ENCODE measurements around the gene DUSP1.

Gene DUSP1

GRCh38 chr5:172744123-172745104 lies 26.6 kb downstream of the DUSP1 start:
- FAIRE-seq, result no peak
- TF ChIP-seq POLR2AphosphoS5 (IDR thresholded peaks at IDR 0.05; ENCODE audit: low read depth, low read length) (no peak), POU2F2 (IDR thresholded peaks at IDR 0.05; ENCODE audit: low read depth, low read length) (no peak), SPI1 (IDR thresholded peaks at IDR 0.05; ENCODE audit: low read depth, low read length) (no peak), POLR2A (IDR thresholded peaks at IDR 0.05; ENCODE audit: low read depth, low read length) (no peak), TAF1 (IDR thresholded peaks at IDR 0.05; ENCODE audit: low read depth, low read length) (no peak), PAX5 (IDR thresholded peaks at IDR 0.05; ENCODE audit: insufficient read depth, low read length, severe bottlenecking) (no peak)
- no peak for DNase-seq (ENCODE audit: insufficient read length, low spot score)

GRCh38 chr5:172743112-172743959 lies 27.7 kb downstream of the DUSP1 start:
- FAIRE-seq, result no peak
- DNase-seq (ENCODE audit: insufficient read length, low spot score), result no peak
- TF ChIP-seq SPI1 (IDR thresholded peaks at IDR 0.05; ENCODE audit: low read depth, low read length) (no peak), POU2F2 (IDR thresholded peaks at IDR 0.05; ENCODE audit: low read depth, low read length) (no peak), PAX5 (IDR thresholded peaks at IDR 0.05; ENCODE audit: insufficient read depth, low read length, severe bottlenecking) (no peak), POLR2AphosphoS5 (IDR thresholded peaks at IDR 0.05; ENCODE audit: low read depth, low read length) (no peak), TAF1 (IDR thresholded peaks at IDR 0.05; ENCODE audit: low read depth, low read length) (no peak), POLR2A (IDR thresholded peaks at IDR 0.05; ENCODE audit: low read depth, low read length) (no peak)

- DNase-seq (ENCODE audit: insufficient read length, low spot score) (no peak), FAIRE-seq (no peak)
- no peak for TF ChIP-seq POU2F2 (IDR thresholded peaks at IDR 0.05; ENCODE audit: low read depth, low read length)
These were observed 29.8 kb downstream of the DUSP1 start for GRCh38 chr5:172741206-172741582.

- FAIRE-seq (no peak), DNase-seq (ENCODE audit: insufficient read length, low spot score) (no peak)
- TF ChIP-seq SPI1 (IDR thresholded peaks at IDR 0.05; ENCODE audit: low read depth, low read length), result no peak
- no peak for TF ChIP-seq PAX5 (IDR thresholded peaks at IDR 0.05; ENCODE audit: insufficient read depth, low read length, severe bottlenecking)
- no peak for TF ChIP-seq POU2F2 (IDR thresholded peaks at IDR 0.05; ENCODE audit: low read depth, low read length)
- no peak for TF ChIP-seq POLR2AphosphoS5 (IDR thresholded peaks at IDR 0.05; ENCODE audit: low read depth, low read length)
- TF ChIP-seq POLR2A (IDR thresholded peaks at IDR 0.05; ENCODE audit: low read depth, low read length), result no peak
- TF ChIP-seq TAF1 (IDR thresholded peaks at IDR 0.05; ENCODE audit: low read depth, low read length), result no peak
These were observed 30.4 kb downstream of the DUSP1 start for GRCh38 chr5:172740428-172741205.

- TF ChIP-seq POLR2AphosphoS5 (IDR thresholded peaks at IDR 0.05; ENCODE audit: low read depth, low read length) (no peak), SPI1 (IDR thresholded peaks at IDR 0.05; ENCODE audit: low read depth, low read length) (no peak), POU2F2 (IDR thresholded peaks at IDR 0.05; ENCODE audit: low read depth, low read length) (no peak), PAX5 (IDR thresholded peaks at IDR 0.05; ENCODE audit: insufficient read depth, low read length, severe bottlenecking) (no peak), POLR2A (IDR thresholded peaks at IDR 0.05; ENCODE audit: low read depth, low read length) (no peak), TAF1 (IDR thresholded peaks at IDR 0.05; ENCODE audit: low read depth, low read length) (no peak)
- no peak for FAIRE-seq
- no peak for DNase-seq (ENCODE audit: insufficient read length, low spot score)
These were observed 31.6 kb downstream of the DUSP1 start for GRCh38 chr5:172739375-172739774.

- no peak for DNase-seq (ENCODE audit: insufficient read length, low spot score)
- FAIRE-seq, result no peak
- no peak for TF ChIP-seq POU2F2 (IDR thresholded peaks at IDR 0.05; ENCODE audit: low read depth, low read length)
- no peak for TF ChIP-seq POLR2AphosphoS5 (IDR thresholded peaks at IDR 0.05; ENCODE audit: low read depth, low read length)
- no peak for TF ChIP-seq TAF1 (IDR thresholded peaks at IDR 0.05; ENCODE audit: low read depth, low read length)
- TF ChIP-seq SPI1 (IDR thresholded peaks at IDR 0.05; ENCODE audit: low read depth, low read length), result no peak
- no peak for TF ChIP-seq PAX5 (IDR thresholded peaks at IDR 0.05; ENCODE audit: insufficient read depth, low read length, severe bottlenecking)
- TF ChIP-seq POLR2A (IDR thresholded peaks at IDR 0.05; ENCODE audit: low read depth, low read length), result no peak
These were observed 34.4 kb downstream of the DUSP1 start for GRCh38 chr5:172736508-172737135.

GRCh38 chr5:172735141-172735831 lies 35.7 kb downstream of the DUSP1 start:
- TF ChIP-seq SPI1 (IDR thresholded peaks at IDR 0.05; ENCODE audit: low read depth, low read length) (no peak), POLR2A (IDR thresholded peaks at IDR 0.05; ENCODE audit: low read depth, low read length) (no peak), POLR2AphosphoS5 (IDR thresholded peaks at IDR 0.05; ENCODE audit: low read depth, low read length) (no peak), TAF1 (IDR thresholded peaks at IDR 0.05; ENCODE audit: low read depth, low read length) (no peak), PAX5 (IDR thresholded peaks at IDR 0.05; ENCODE audit: insufficient read depth, low read length, severe bottlenecking) (no peak), POU2F2 (IDR thresholded peaks at IDR 0.05; ENCODE audit: low read depth, low read length) (no peak)
- FAIRE-seq (no peak), DNase-seq (ENCODE audit: insufficient read length, low spot score) (no peak)

- TF ChIP-seq TAF1 (IDR thresholded peaks at IDR 0.05; ENCODE audit: low read depth, low read length), result no peak
- TF ChIP-seq PAX5 (IDR thresholded peaks at IDR 0.05; ENCODE audit: insufficient read depth, low read length, severe bottlenecking), result no peak
- TF ChIP-seq POU2F2 (IDR thresholded peaks at IDR 0.05; ENCODE audit: low read depth, low read length), result no peak
- TF ChIP-seq POLR2AphosphoS5 (IDR thresholded peaks at IDR 0.05; ENCODE audit: low read depth, low read length), result no peak
- TF ChIP-seq SPI1 (IDR thresholded peaks at IDR 0.05; ENCODE audit: low read depth, low read length), result no peak
- no peak for TF ChIP-seq POLR2A (IDR thresholded peaks at IDR 0.05; ENCODE audit: low read depth, low read length)
- DNase-seq (ENCODE audit: insufficient read length, low spot score) (no peak), FAIRE-seq (no peak)
These were observed 37.0 kb downstream of the DUSP1 start for GRCh38 chr5:172733974-172734346.

All from GM12891 (cell line).